Stomach (tissue), 9 donors: ENCODE measurements around the gene CXCL14. TPM values are rescaled to one million over a fixed set of nuclear protein-coding genes. Genes with fewer than 3 reads are reported as not detected.

Experiments
- DNase-seq, 2 donors: peaks; one replicate each; pipeline versions ENCODE4 v3.0.0 to v3.0.0-alpha.2; 2013 to 2019
- H3K27ac ChIP-seq, 5 donors: fragments of 200-600 bp in 4 of 5; sonication (generic) in 4 of 5; one replicate each; pipeline ENCODE4 v1.5.1; 2013 to 2019; ENCODE audit warnings: mild to moderate bottlenecking in 1 of 5, moderate library complexity in 1 of 5
- H3K27me3 ChIP-seq, 3 donors: fragments of 200-600 bp; sonication (generic); one replicate each; pipeline ENCODE4 v1.5.1; 2017 to 2019; ENCODE audit warnings: mixed run types in 1 of 3
- H3K36me3 ChIP-seq, 4 donors: fragments of 200-600 bp; sonication (generic); 1 replicate in 3 of 4; 2 replicates in 1 of 4; pipeline ENCODE4 v1.5.1; 2016 to 2019
- H3K4me1 ChIP-seq, 4 donors: fragments of 200-600 bp; sonication (generic); one replicate each; pipeline ENCODE4 v1.5.1; 2016 to 2019
- H3K4me3 ChIP-seq, 4 donors: fragments of 200-600 bp; sonication (generic) in 3 of 4; one replicate each; pipeline ENCODE4 v1.5.1; 2016 to 2019; ENCODE audit warnings: mild to moderate bottlenecking in 1 of 4
- H3K9me3 ChIP-seq, 4 donors: fragments of 200-600 bp; sonication (generic); one replicate each; pipeline ENCODE4 v1.5.1; 2016 to 2019
- EP300 ChIP-seq: sonication (generic); formaldehyde crosslinking; IDR thresholded peaks from one replicate; pipeline ENCODE4 v1.6.1; 2017; ENCODE audit warnings: antibody characterized with exemption
- POLR2A ChIP-seq, 4 donors: fragments of 450-650 bp; IDR thresholded peaks; one replicate each; pipeline ENCODE4 v1.6.1; 2016; ENCODE audit warnings: antibody characterized with exemption in 4 of 4, control low read depth in 2 of 4, mild to moderate bottlenecking in 1 of 4, moderate library complexity in 1 of 4
- POLR2AphosphoS5 ChIP-seq, 3 donors: sonication (generic); formaldehyde crosslinking; IDR thresholded peaks; one replicate each; pipeline ENCODE4 v1.6.1; 2016; ENCODE audit warnings: antibody characterized with exemption in 3 of 3
- WGBS, 5 donors: extraction: QIAGEN DNeasy Blood & Tissue Kit in 3 of 5; methylation state at CpG; one replicate each; pipeline versions ENCODE4 v1.1.5 to v1.1.7; 2013 to 2018; 5-methylcytosine and 5-hydroxymethylcytosine counted together
- intact Hi-C: fragments of 100-400 bp; cut with DNase I; formaldehyde crosslinking; loops from one replicate; pipeline ENCODE4 v1.15.1; 2023; ENCODE audit warnings: low total_unique reads
- polyA plus RNA-seq, 3 donors: library from polyadenylated mRNA; stranded (reverse); fragments of 200-250 nt; gene quantifications; one replicate each; pipeline ENCODE4 v1.2.3, GENCODE V29; 2013
- total RNA-seq, 5 donors: library from RNA; depleted of rRNA; stranded (reverse); fragments of >200 nt; gene quantifications; one replicate each; pipeline versions ENCODE4 v1.1.0 to v1.2.3, GENCODE V29; 2014 to 2016
- TF ChIP-seq, protein P1 (sequence below), 7 experiments: fragments of 450-650 bp in 4 of 7; fragments of 200-600 bp in 3 of 7; sonication (generic) in 3 of 7; IDR thresholded peaks; one replicate each; pipeline ENCODE4 v1.5.1; 2016 to 2019; ENCODE audit warnings: antibody characterized with exemption in 7 of 7, control low read depth in 2 of 7, mild to moderate bottlenecking in 1 of 7
- donor health status: healthy with polysubstance abuse.
- donor health status: Bipolar disorder and iron deficiency.
- donor health status: healthy.

The CXCL14 gene
- total and polyA plus RNA-seq, 8 donors, result 12.7 to 82.0 (median 32.1) TPM; not detected in 2

DNA sequence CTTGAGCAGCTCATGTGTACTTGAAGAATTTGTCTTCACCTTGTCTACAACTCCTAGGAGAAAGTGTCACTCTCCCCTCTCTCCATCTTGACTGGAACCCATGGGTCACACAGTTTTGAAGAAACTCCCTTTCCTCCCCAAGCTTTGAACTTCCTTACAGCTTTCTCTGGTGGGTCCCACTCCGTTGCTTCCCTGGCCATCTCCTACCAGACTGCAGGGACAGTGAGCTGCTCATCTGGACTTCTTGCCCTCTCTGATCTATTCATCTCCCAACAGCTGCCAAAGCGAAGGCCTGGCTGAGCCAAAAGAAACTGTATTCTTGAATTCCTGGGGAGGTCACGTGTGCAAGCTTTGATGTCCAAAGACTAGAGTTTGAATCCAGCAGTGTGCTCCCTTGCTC is 22.7 kb upstream of the CXCL14 start:
- Histone ChIP-seq H3K9me3 (no peaks in the 10 kb centered on the region), H3K4me3 (no peak overlapping the region), H3K27ac (no peak overlapping the region), H3K27me3 (peaks cover 0 to 14% (median 0%) of the 10 kb centered on the region in 3 donors), H3K4me1 (no peaks in the 10 kb centered on the region), H3K36me3 (no peaks in the 10 kb centered on the region)
- TF ChIP-seq EP300 (no peak), POLR2A (IDR thresholded peaks at IDR 0.05) (no peak), POLR2AphosphoS5 (IDR thresholded peaks at IDR 0.05) (no peak)
- TF ChIP-seq, protein P1, sequence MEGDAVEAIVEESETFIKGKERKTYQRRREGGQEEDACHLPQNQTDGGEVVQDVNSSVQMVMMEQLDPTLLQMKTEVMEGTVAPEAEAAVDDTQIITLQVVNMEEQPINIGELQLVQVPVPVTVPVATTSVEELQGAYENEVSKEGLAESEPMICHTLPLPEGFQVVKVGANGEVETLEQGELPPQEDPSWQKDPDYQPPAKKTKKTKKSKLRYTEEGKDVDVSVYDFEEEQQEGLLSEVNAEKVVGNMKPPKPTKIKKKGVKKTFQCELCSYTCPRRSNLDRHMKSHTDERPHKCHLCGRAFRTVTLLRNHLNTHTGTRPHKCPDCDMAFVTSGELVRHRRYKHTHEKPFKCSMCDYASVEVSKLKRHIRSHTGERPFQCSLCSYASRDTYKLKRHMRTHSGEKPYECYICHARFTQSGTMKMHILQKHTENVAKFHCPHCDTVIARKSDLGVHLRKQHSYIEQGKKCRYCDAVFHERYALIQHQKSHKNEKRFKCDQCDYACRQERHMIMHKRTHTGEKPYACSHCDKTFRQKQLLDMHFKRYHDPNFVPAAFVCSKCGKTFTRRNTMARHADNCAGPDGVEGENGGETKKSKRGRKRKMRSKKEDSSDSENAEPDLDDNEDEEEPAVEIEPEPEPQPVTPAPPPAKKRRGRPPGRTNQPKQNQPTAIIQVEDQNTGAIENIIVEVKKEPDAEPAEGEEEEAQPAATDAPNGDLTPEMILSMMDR (IDR thresholded peaks at IDR 0.05), result no peak
- intact Hi-C loops, result no loop called here
- WGBS, 5 donors, result 72 to 93% (median 89%) methylated on average over 3 of the region's 3 CpGs
- DNase-seq, result no peak

DNA sequence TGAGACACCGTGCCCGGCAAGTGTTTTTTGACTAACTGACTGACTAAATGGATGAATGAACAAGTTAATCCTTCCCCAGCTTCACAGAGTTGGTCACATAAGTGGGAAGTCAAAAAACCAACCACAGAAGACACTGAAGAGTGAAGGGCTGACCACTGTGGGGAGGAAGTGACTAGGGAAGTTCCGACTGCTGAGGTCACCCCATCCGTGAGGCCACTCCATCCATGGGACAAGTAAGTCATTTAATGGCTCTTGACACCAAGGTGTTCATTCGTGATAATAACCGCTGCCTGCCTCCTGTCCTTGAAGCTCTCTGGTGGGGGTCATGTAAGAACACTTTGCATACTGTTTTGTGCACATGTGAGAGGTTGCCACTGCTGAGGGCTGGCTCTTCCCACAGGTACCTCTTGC is 22.2 kb upstream of the CXCL14 start:
- H3K27me3 ChIP-seq, result peaks cover 0 to 14% (median 0%) of the 10 kb centered on the region in 3 donors

DNA sequence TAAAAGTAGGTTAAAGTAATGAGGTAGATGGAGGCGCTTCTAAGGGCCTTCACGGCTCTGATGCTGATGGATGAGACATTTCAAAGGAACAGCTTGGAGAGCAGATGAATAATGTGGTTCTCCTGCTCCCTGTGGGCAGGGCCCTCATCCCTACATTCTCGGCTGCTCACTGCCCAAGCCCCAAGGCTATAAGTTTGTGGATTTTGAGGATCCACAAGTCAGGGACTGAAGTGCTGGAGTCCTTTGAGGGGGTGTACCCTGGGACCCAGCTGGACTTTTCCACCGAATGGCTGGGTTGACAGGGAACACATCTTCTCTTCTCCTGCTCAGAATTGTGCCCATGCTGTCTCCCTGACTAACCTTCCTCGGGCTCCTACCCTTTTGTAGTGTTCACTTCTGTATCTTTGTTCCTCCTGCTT is 21.4 kb upstream of the CXCL14 start:
- no peak for TF ChIP-seq POLR2A (IDR thresholded peaks at IDR 0.05)
- TF ChIP-seq EP300, result no peak
- TF ChIP-seq POLR2AphosphoS5 (IDR thresholded peaks at IDR 0.05), result no peak
- TF ChIP-seq, protein P1 (IDR thresholded peaks at IDR 0.05), result no peak
- WGBS, 5 donors, result 52 to 70% (median 62%) methylated on average over 5 of the region's 5 CpGs
- no peak for DNase-seq
- Histone ChIP-seq H3K9me3 (peaks cover 0 to 4% (median 0%) of the 10 kb centered on the region in 4 donors), H3K4me3 (no peak overlapping the region), H3K27me3 (peaks cover 0 to 14% (median 0%) of the 10 kb centered on the region in 3 donors), H3K27ac (no peak overlapping the region), H3K4me1 (no peaks in the 10 kb centered on the region), H3K36me3 (no peaks in the 10 kb centered on the region)
- intact Hi-C loops, result no loop called here

More for the DNA sequence above, 22.2 kb upstream of the CXCL14 start:
- no peaks in the 10 kb centered on the region for H3K36me3 ChIP-seq
- H3K4me1 ChIP-seq, result no peaks in the 10 kb centered on the region
- H3K4me3 ChIP-seq, result no peak overlapping the region
- H3K9me3 ChIP-seq, result peaks cover 0 to under 1% (median 0%) of the 10 kb centered on the region in 4 donors
- DNase-seq, result no peak
- H3K27ac ChIP-seq, result no peak overlapping the region
- TF ChIP-seq, protein P1 (IDR thresholded peaks at IDR 0.05), result no peak
- no peak for TF ChIP-seq POLR2A (IDR thresholded peaks at IDR 0.05)
- no peak for TF ChIP-seq EP300
- TF ChIP-seq POLR2AphosphoS5 (IDR thresholded peaks at IDR 0.05), result no peak
- WGBS, 5 donors, result 83 to 95% (median 89%) methylated on average over 6 of the region's 6 CpGs
- intact Hi-C loops, result no loop called here

DNA sequence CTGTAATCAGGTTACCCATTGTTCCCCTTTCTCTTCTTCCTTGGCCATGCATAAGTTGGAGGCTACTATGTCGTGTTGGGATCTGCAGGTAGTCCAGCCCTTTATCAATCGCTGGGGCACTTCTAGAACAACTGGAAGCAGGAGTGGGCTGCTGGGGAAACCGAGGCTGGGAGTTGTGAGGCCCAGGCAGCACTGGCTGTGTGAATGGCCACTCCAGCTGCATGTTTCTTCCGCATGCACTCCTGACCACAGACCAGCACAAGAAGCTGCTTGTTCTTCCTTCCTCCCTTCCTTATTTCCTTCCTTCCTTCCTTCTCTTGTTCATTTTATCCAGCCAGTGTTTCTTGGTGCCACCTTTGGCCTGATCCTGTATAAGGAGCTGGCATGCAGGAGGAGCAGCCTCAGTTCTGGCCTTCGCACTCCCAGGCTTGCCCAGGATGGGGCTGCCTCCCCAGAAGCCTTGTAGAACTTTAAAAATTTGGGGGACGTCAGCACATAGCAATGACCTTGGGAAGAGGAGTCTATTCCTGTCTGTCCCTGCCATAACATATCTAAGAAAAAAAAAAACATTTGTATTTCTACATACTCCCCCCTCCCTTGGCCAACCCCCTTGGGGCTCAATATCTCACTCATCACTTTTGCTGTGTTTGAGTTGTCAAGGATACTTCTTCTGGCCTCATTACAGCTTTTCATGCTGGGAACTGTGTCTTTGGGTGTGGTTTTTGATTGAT is 20.8 kb upstream of the CXCL14 start:
- no peak for DNase-seq
- WGBS, 5 donors, result 73 to 79% (median 75%) methylated on average over 6 of the region's 6 CpGs
- TF ChIP-seq, protein P1 (IDR thresholded peaks at IDR 0.05), result no peak
- no peak for TF ChIP-seq POLR2AphosphoS5 (IDR thresholded peaks at IDR 0.05)
- no peak for TF ChIP-seq POLR2A (IDR thresholded peaks at IDR 0.05)
- no peak for TF ChIP-seq EP300
- no peaks in the 10 kb centered on the region for H3K4me1 ChIP-seq
- H3K27me3 ChIP-seq, result peaks cover 0 to 14% (median 0%) of the 10 kb centered on the region in 3 donors
- no peak overlapping the region for H3K4me3 ChIP-seq
- no peak overlapping the region for H3K27ac ChIP-seq
- peaks cover 0 to 4% (median 0%) of the 10 kb centered on the region in 4 donors for H3K9me3 ChIP-seq
- intact Hi-C loops, result no loop called here
- H3K36me3 ChIP-seq, result no peaks in the 10 kb centered on the region
